ENCODE measurements around the gene ADAMTS18. TPM values are rescaled to one million over a fixed set of nuclear protein-coding genes. Genes with fewer than 3 reads are reported as not detected.

Gene ADAMTS18
- total and polyA plus RNA-seq, 2 experiments from 2014 or later = 2.7 to 5.5 TPM

- no peak for DNase-seq (ENCODE audit: low spot score)
- Histone ChIP-seq H3K27me3 (no peaks in the 10 kb centered on the region), H2AFZ (no peak overlapping the region), H3K4me1 (ENCODE audit: insufficient read depth) (no peaks in the 10 kb centered on the region), H3K9me2 (replicated peaks; ENCODE audit: insufficient read depth) (no peaks in the 10 kb centered on the region), H3K79me2 (no peaks in the 10 kb centered on the region), H4K20me1 (ENCODE audit: insufficient read depth, poor library complexity, severe bottlenecking) (no peaks in the 10 kb centered on the region), H3K9me3 (ENCODE audit: low read depth) (no peaks in the 10 kb centered on the region), H3K4me3 (no peak overlapping the region), H3K4me2 (no peak overlapping the region), H3K36me3 (replicated peaks; ENCODE audit: insufficient read depth, low read depth) (no peaks in the 10 kb centered on the region), H3K27ac (no peak overlapping the region)
- TF ChIP-seq EZH2 (IDR thresholded peaks at IDR 0.05; ENCODE audit: borderline replicate concordance) = no peak
- TF ChIP-seq EZH2phosphoT487 (IDR thresholded peaks at IDR 0.05; ENCODE audit: low read depth, severe bottlenecking, unreplicated experiment) = no peak
- no peak for TF ChIP-seq CTCF (IDR thresholded peaks at IDR 0.05; ENCODE audit: poor library complexity)
- 83% methylated on average over 2 of the region's 2 CpGs for WGBS (ENCODE audit: low lambda C conversion rate, missing lambda C conversion rate)
These were observed 35.3 kb downstream of the ADAMTS18 start for GRCh38 chr16:77399546-77399945.

GRCh38 chr16:77399066-77399465, 35.8 kb downstream of the ADAMTS18 start:
- H4K20me1 ChIP-seq (ENCODE audit: insufficient read depth, poor library complexity, severe bottlenecking) = no peaks in the 10 kb centered on the region
- H3K36me3 ChIP-seq (replicated peaks; ENCODE audit: insufficient read depth, low read depth) = no peaks in the 10 kb centered on the region
- no peak overlapping the region for H3K4me2 ChIP-seq
- H3K4me1 ChIP-seq (ENCODE audit: insufficient read depth) = no peaks in the 10 kb centered on the region
- no peak overlapping the region for H2AFZ ChIP-seq
- H3K27me3 ChIP-seq = no peaks in the 10 kb centered on the region
- TF ChIP-seq EZH2phosphoT487 (IDR thresholded peaks at IDR 0.05; ENCODE audit: low read depth, severe bottlenecking, unreplicated experiment) (no peak), CTCF (IDR thresholded peaks at IDR 0.05; ENCODE audit: poor library complexity) (no peak), EZH2 (IDR thresholded peaks at IDR 0.05; ENCODE audit: borderline replicate concordance) (no peak)
- H3K4me3 ChIP-seq = no peak overlapping the region
- H3K9me2 ChIP-seq (replicated peaks; ENCODE audit: insufficient read depth) = no peaks in the 10 kb centered on the region
- no peaks in the 10 kb centered on the region for H3K79me2 ChIP-seq
- H3K27ac ChIP-seq = no peak overlapping the region
- no peak for DNase-seq (ENCODE audit: low spot score)
- 89% methylated on average over 1 of the region's 1 CpG for WGBS (ENCODE audit: low lambda C conversion rate, missing lambda C conversion rate)
- no peaks in the 10 kb centered on the region for H3K9me3 ChIP-seq (ENCODE audit: low read depth)

GRCh38 chr16:77398495-77398894, 36.3 kb downstream of the ADAMTS18 start:
- Histone ChIP-seq H3K9me3 (ENCODE audit: low read depth) (no peaks in the 10 kb centered on the region), H4K20me1 (ENCODE audit: insufficient read depth, poor library complexity, severe bottlenecking) (no peaks in the 10 kb centered on the region), H2AFZ (no peak overlapping the region), H3K4me3 (no peak overlapping the region), H3K79me2 (no peaks in the 10 kb centered on the region), H3K4me2 (no peak overlapping the region), H3K4me1 (ENCODE audit: insufficient read depth) (no peaks in the 10 kb centered on the region), H3K9me2 (replicated peaks; ENCODE audit: insufficient read depth) (no peaks in the 10 kb centered on the region), H3K36me3 (replicated peaks; ENCODE audit: insufficient read depth, low read depth) (no peaks in the 10 kb centered on the region), H3K27ac (no peak overlapping the region), H3K27me3 (no peaks in the 10 kb centered on the region)
- WGBS (ENCODE audit: low lambda C conversion rate, missing lambda C conversion rate) = 29% methylated on average over 4 of the region's 4 CpGs
- no peak for DNase-seq (ENCODE audit: low spot score)
- TF ChIP-seq CTCF (IDR thresholded peaks at IDR 0.05; ENCODE audit: poor library complexity) = no peak
- TF ChIP-seq EZH2phosphoT487 (IDR thresholded peaks at IDR 0.05; ENCODE audit: low read depth, severe bottlenecking, unreplicated experiment) = no peak
- no peak for TF ChIP-seq EZH2 (IDR thresholded peaks at IDR 0.05; ENCODE audit: borderline replicate concordance)

- Histone ChIP-seq H3K9me3 (ENCODE audit: low read depth) (no peaks in the 10 kb centered on the region), H2AFZ (no peak overlapping the region), H3K27me3 (no peaks in the 10 kb centered on the region), H3K4me1 (ENCODE audit: insufficient read depth) (no peaks in the 10 kb centered on the region), H3K27ac (no peak overlapping the region), H4K20me1 (ENCODE audit: insufficient read depth, poor library complexity, severe bottlenecking) (no peaks in the 10 kb centered on the region), H3K79me2 (no peaks in the 10 kb centered on the region), H3K4me3 (no peak overlapping the region), H3K9me2 (replicated peaks; ENCODE audit: insufficient read depth) (no peaks in the 10 kb centered on the region), H3K4me2 (no peak overlapping the region), H3K36me3 (replicated peaks; ENCODE audit: insufficient read depth, low read depth) (no peaks in the 10 kb centered on the region)
- no peak for DNase-seq (ENCODE audit: low spot score)
- TF ChIP-seq EZH2 (IDR thresholded peaks at IDR 0.05; ENCODE audit: borderline replicate concordance) (no peak), EZH2phosphoT487 (IDR thresholded peaks at IDR 0.05; ENCODE audit: low read depth, severe bottlenecking, unreplicated experiment) (no peak), CTCF (IDR thresholded peaks at IDR 0.05; ENCODE audit: poor library complexity) (no peak)
- 79% methylated on average over 3 of the region's 3 CpGs for WGBS (ENCODE audit: low lambda C conversion rate, missing lambda C conversion rate)
These were observed 38.4 kb downstream of the ADAMTS18 start for GRCh38 chr16:77396461-77396860.

Measured in hepatocyte (in vitro differentiated cells).